Measurements from ENCODE around the gene RAD51B.

The RAD51B gene

GRCh38 chr14:68159701-68160633, 340.4 kb downstream of the RAD51B start:
- Histone ChIP-seq H3K9me3 (no peaks in the 10 kb centered on the region), H3K36me3 (no peaks in the 10 kb centered on the region), H3K27me3 (peaks cover 2% of the 10 kb centered on the region; the same call in 1 of the 2 replicates), H3K4me1 (no peaks in the 10 kb centered on the region), H3K4me3 (ENCODE audit: low read depth, low read length) (no peak overlapping the region)
- no peak for TF ChIP-seq CTCF (IDR thresholded peaks at IDR 0.05; ENCODE audit: low read depth, low read length)
- no peak for DNase-seq

DNA sequence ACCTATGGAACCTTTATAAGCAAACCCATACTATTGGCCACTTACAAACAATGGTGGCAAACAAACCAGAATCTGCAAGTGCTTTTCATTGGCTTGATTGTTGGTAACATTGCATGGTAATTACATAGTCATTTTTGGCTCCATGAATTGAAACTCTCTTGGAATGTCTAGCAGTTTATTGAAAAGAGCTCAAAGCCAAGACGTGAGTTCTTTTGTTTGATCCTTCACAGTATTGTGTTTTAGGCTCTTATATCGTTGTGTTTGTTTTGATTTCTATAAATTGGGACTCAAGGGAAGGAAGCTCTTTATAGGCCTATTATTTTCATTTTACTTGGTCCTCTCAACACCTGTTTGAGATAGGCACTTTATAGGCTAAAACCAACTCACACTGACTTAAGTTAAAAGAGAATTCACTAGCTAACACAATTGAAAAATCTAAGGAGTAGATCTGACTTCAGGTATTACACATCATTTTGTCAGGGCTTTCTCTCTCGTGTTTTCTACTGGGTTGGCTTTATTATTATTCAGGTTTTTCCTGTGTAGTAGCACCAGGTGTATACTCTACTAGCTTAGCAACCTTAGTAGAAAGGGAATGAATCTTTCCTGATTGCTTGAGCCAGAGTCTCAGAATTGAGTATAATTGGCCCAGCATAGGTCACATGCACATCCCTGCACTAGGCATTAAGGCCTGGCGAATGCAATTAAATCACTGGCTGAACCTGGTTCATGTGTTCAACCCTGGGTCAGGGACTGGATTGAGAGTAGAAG, 341.4 kb downstream of the RAD51B start:
- DNase-seq: no peak
- H3K4me1 ChIP-seq: no peaks in the 10 kb centered on the region
- no peak overlapping the region for H3K4me3 ChIP-seq (ENCODE audit: low read depth, low read length)
- H3K36me3 ChIP-seq: no peaks in the 10 kb centered on the region
- H3K9me3 ChIP-seq: no peaks in the 10 kb centered on the region
- no peak for TF ChIP-seq CTCF (IDR thresholded peaks at IDR 0.05; ENCODE audit: low read depth, low read length)
- peaks cover 2% of the 10 kb centered on the region; the same call in 1 of the 2 replicates for H3K27me3 ChIP-seq

GRCh38 chr14:68162887-68163286, 343.3 kb downstream of the RAD51B start:
- Histone ChIP-seq H3K9me3 (no peaks in the 10 kb centered on the region), H3K36me3 (no peaks in the 10 kb centered on the region), H3K4me3 (ENCODE audit: low read depth, low read length) (no peak overlapping the region), H3K27me3 (peaks cover 15% of the 10 kb centered on the region), H3K4me1 (no peaks in the 10 kb centered on the region; the same call in 1 of the 2 replicates)
- TF ChIP-seq CTCF (IDR thresholded peaks at IDR 0.05; ENCODE audit: low read depth, low read length): no peak
- DNase-seq: no peak

- Histone ChIP-seq H3K27me3 (peaks cover 15% of the 10 kb centered on the region), H3K36me3 (no peaks in the 10 kb centered on the region), H3K9me3 (no peaks in the 10 kb centered on the region), H3K4me1 (no peaks in the 10 kb centered on the region; the same call in 1 of the 2 replicates), H3K4me3 (ENCODE audit: low read depth, low read length) (no peak overlapping the region)
- no peak for TF ChIP-seq CTCF (IDR thresholded peaks at IDR 0.05; ENCODE audit: low read depth, low read length)
- no peak for DNase-seq
Measured at GRCh38 chr14:68164711-68165113, 345.1 kb downstream of the RAD51B start.

- peaks cover 17% of the 10 kb centered on the region for H3K27me3 ChIP-seq
- no peaks in the 10 kb centered on the region; the same call in 1 of the 2 replicates for H3K4me1 ChIP-seq
- no peak for DNase-seq
- H3K4me3 ChIP-seq (ENCODE audit: low read depth, low read length): no peak overlapping the region
- TF ChIP-seq CTCF (IDR thresholded peaks at IDR 0.05; ENCODE audit: low read depth, low read length): no peak
- no peaks in the 10 kb centered on the region for H3K9me3 ChIP-seq
- H3K36me3 ChIP-seq: no peaks in the 10 kb centered on the region
Measured at GRCh38 chr14:68165274-68165843, 345.8 kb downstream of the RAD51B start.

All from BE2C (cell line).